Spleen (tissue), 7 donors: ENCODE measurements around the gene IGF2BP1.

Source experiments
- POLR2AphosphoS5 ChIP-seq, 3 donors: sonication (generic); formaldehyde crosslinking; IDR thresholded peaks; one replicate each; pipeline ENCODE4 v1.5.1; 2017; ENCODE audit warnings: antibody characterized with exemption in 3 of 3
- TF ChIP-seq, protein P1 (sequence below), 11 experiments: fragments of 200-600 bp in 7 of 11; fragments of 450-650 bp in 4 of 11; sonication (generic) in 4 of 11; IDR thresholded peaks in 8 of 11; conservative IDR thresholded peaks in 3 of 11; 1 replicate in 7 of 11; 2 replicates in 4 of 11; pipeline versions ENCODE4 v1.4.0 to v1.8.0; 2016 to 2021; ENCODE audit warnings: antibody characterized with exemption in 11 of 11, inconsistent platforms in 4 of 11, mild to moderate bottlenecking in 1 of 11
- donor health status: DM: no; HTN: no; CAD: no; lungs with moderate emphysema.
- donor health status: DM: no; HTN: no; CAD: no.
- donor health status: DM: no; HTN: no; CAD: no.

DNA sequence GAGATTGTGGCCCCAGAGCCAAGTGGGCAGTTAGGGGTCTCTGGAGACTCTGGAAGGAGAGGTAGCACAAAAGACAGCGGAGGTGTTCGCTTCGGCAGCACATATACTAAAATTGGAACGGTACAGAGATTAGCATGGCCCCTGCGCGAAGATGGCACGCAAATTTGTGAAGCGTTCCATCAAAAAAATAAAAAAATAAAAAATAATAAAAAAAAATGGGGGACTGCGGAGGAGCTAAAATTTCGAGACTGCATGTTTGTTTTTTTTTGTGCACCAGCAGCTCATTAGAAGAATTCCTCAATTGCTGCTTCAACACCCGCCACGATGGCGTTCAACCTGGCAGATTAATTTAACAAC lies 39.1 kb downstream of the IGF2BP1 start:
- TF ChIP-seq, protein P1, sequence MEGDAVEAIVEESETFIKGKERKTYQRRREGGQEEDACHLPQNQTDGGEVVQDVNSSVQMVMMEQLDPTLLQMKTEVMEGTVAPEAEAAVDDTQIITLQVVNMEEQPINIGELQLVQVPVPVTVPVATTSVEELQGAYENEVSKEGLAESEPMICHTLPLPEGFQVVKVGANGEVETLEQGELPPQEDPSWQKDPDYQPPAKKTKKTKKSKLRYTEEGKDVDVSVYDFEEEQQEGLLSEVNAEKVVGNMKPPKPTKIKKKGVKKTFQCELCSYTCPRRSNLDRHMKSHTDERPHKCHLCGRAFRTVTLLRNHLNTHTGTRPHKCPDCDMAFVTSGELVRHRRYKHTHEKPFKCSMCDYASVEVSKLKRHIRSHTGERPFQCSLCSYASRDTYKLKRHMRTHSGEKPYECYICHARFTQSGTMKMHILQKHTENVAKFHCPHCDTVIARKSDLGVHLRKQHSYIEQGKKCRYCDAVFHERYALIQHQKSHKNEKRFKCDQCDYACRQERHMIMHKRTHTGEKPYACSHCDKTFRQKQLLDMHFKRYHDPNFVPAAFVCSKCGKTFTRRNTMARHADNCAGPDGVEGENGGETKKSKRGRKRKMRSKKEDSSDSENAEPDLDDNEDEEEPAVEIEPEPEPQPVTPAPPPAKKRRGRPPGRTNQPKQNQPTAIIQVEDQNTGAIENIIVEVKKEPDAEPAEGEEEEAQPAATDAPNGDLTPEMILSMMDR (IDR thresholded peaks at IDR 0.05 in 8 of 11, conservative IDR thresholded peaks at IDR 0.05 in 3 of 11): peak in 4 of 11 experiments; percentile 3 to 27 (median 16)
- no peak for TF ChIP-seq POLR2AphosphoS5 (IDR thresholded peaks at IDR 0.05)
